SKM-1 treated with dmso at 0.1 percent for 144 hours (cell line): ENCODE results near the gene KCNG2.

Experiments
- DNase-seq: peaks from one replicate; lab custom pipeline; 2025; ENCODE audit not compliant: unreplicated experiment; lab: John Stamatoyannopoulos, UW

Gene KCNG2

GRCh38 chr18:79903787-79904356 lies 106.1 kb downstream of the KCNG2 start:
- DNase-seq = no peak

- no peak for DNase-seq
Measured at GRCh38 chr18:79904357-79905147, 106.8 kb downstream of the KCNG2 start.

- no peak for DNase-seq
Measured at GRCh38 chr18:79905389-79905911, 107.7 kb downstream of the KCNG2 start.

GRCh38 chr18:79905993-79906392 lies 108.3 kb downstream of the KCNG2 start:
- no peak for DNase-seq

GRCh38 chr18:79906706-79907105 lies 109.0 kb downstream of the KCNG2 start:
- no peak for DNase-seq

GRCh38 chr18:79910563-79911343 lies 113.0 kb downstream of the KCNG2 start:
- no peak for DNase-seq

GRCh38 chr18:79911344-79912270 lies 113.9 kb downstream of the KCNG2 start:
- DNase-seq = no peak

- DNase-seq = no peak
Measured at GRCh38 chr18:79912409-79912991, 114.8 kb downstream of the KCNG2 start.

- no peak for DNase-seq
Measured at GRCh38 chr18:79912994-79913831, 115.5 kb downstream of the KCNG2 start.

- no peak for DNase-seq
Measured at GRCh38 chr18:79914614-79915160, 116.9 kb downstream of the KCNG2 start.

- DNase-seq = no peak
Measured at GRCh38 chr18:79915161-79916127, 117.7 kb downstream of the KCNG2 start.

GRCh38 chr18:79916128-79916494 lies 118.4 kb downstream of the KCNG2 start:
- DNase-seq = no peak

- DNase-seq = no peak
Measured at GRCh38 chr18:79916546-79917168, 118.9 kb downstream of the KCNG2 start.

GRCh38 chr18:79917169-79917852 lies 119.6 kb downstream of the KCNG2 start:
- DNase-seq = no peak

- DNase-seq = no peak
Measured at GRCh38 chr18:79917853-79918614, 120.3 kb downstream of the KCNG2 start.

- DNase-seq = no peak
Measured at GRCh38 chr18:79918615-79919011, 120.9 kb downstream of the KCNG2 start.
